ENCODE measurements around the gene VAV2. TPM values are rescaled to one million over a fixed set of nuclear protein-coding genes. Genes with fewer than 3 reads are reported as not detected.

The VAV2 gene
- total and polyA plus RNA-seq, 2 of the 4 experiments (the other 2 are of a cell fraction) = 10.8 to 13.4 TPM

GRCh38 chr9:134014946-134015345 is 22.8 kb upstream of the VAV2 start:
- H3K27me3 ChIP-seq (ENCODE audit: control insufficient read depth, insufficient read depth, low read length) = no peaks in the 10 kb centered on the region
- H3K4ac ChIP-seq (ENCODE audit: low read depth, low read length) = no peak overlapping the region
- WGBS, 2 experiments (ENCODE audit: extremely low coverage in 2 of 2, insufficient read length in 1 of 2) = no CpG with 5 or more reads among the region's 2 CpGs
- H4K5ac ChIP-seq (ENCODE audit: low read depth, low read length) = no peak overlapping the region
- dilution Hi-C loops (cut with HindIII; ENCODE audit: low sequenced_read_pairs, unreplicated experiment) = loop anchor here (25.0 kb wide), 1 partner anchor 228 kb away; no protein-coding TSS in a partner anchor
- H4K20me1 ChIP-seq (ENCODE audit: insufficient read depth, low read length) = no peaks in the 10 kb centered on the region
- in situ Hi-C loops (cut with MboI; ENCODE audit: low sequenced_read_pairs) = no loop called here
- H2AK5ac ChIP-seq (ENCODE audit: low read depth, low read length) = no peak overlapping the region
- no peak overlapping the region for H3K56ac ChIP-seq (ENCODE audit: extremely low read depth, insufficient read depth, low read length)
- H3K14ac ChIP-seq (replicated peaks; ENCODE audit: low read depth, low read length) = no peak overlapping the region
- intact Hi-C loops (cut with micrococcal nuclease) = no loop called here
- DNase-seq (no peak), ATAC-seq (ENCODE audit: low read depth) (no peak)
- ChIA-PET CTCF (no interaction called here), POLR2A (ENCODE audit: unreplicated experiment) (no interaction called here)
- H3K36me3 ChIP-seq (ENCODE audit: control insufficient read depth, insufficient read depth, low read length) = no peaks in the 10 kb centered on the region
- H2AK9ac ChIP-seq (replicated peaks; ENCODE audit: low read depth, low read length, poor library complexity) = no peak overlapping the region
- BruUV-seq (replicated peaks) = no TSS peak
- no peak overlapping the region for H3K23ac ChIP-seq (ENCODE audit: low read depth, low read length)
- H3K9me1 ChIP-seq (ENCODE audit: insufficient read depth, low read length) = no peaks in the 10 kb centered on the region
- peaks cover 7% of the 10 kb centered on the region for H3K9me3 ChIP-seq (ENCODE audit: control insufficient read depth, insufficient read depth, low read length)
- H3K27ac ChIP-seq (ENCODE audit: insufficient read depth, low read length) = no peak overlapping the region
- H3K18ac ChIP-seq (ENCODE audit: low read depth, low read length) = no peak overlapping the region
- no peak overlapping the region for H4K91ac ChIP-seq (ENCODE audit: insufficient read depth, low read depth, low read length)
- no peak overlapping the region for H2BK5ac ChIP-seq (ENCODE audit: low read depth, low read length, poor library complexity, severe bottlenecking)
- H3K4me3 ChIP-seq (ENCODE audit: insufficient read depth, low read depth, low read length) = no peak overlapping the region
- no peak overlapping the region for H3K4me2 ChIP-seq (ENCODE audit: low read depth, low read length)
- H2BK20ac ChIP-seq (ENCODE audit: low read depth, low read length) = no peak overlapping the region
- no peak overlapping the region for H3K9ac ChIP-seq (ENCODE audit: low read depth, low read length)
- no peak overlapping the region for H4K8ac ChIP-seq (ENCODE audit: low read depth in 2 of 2, low read length in 2 of 2)
- TF ChIP-seq RFX5 (IDR thresholded peaks at IDR 0.05; ENCODE audit: low read depth, low read length) (no peak), FOS (IDR thresholded peaks at IDR 0.05; ENCODE audit: low read depth, low read length) (no peak), RAD21 (IDR thresholded peaks at IDR 0.05; ENCODE audit: low read length) (no peak), CTCF (conservative IDR thresholded peaks at IDR 0.05; ENCODE audit: low read depth, low read length) (no peak)
- no peaks in the 10 kb centered on the region for H3K79me1 ChIP-seq (ENCODE audit: low read depth in 1 of 2, low read length in 2 of 2)
- no peak overlapping the region for H2BK15ac ChIP-seq (ENCODE audit: low read depth, low read length)
- no peaks in the 10 kb centered on the region for H3K4me1 ChIP-seq (ENCODE audit: control insufficient read depth, insufficient read depth, low read length)
- H2AFZ ChIP-seq (replicated peaks; ENCODE audit: low read length, poor library complexity) = no peak overlapping the region
- H2BK120ac ChIP-seq (ENCODE audit: low read depth, low read length) = no peak overlapping the region
